Subcutaneous adipose tissue (tissue), 4 donors: ENCODE data around the gene SORCS3. TPM values are rescaled to one million over a fixed set of nuclear protein-coding genes. Genes with fewer than 3 reads are reported as not detected.

Source experiments
- CTCF ChIP-seq: fragments of 450-650 bp; IDR thresholded peaks from one replicate; pipeline ENCODE4 v1.5.1; 2016; ENCODE audit warnings: low read depth, mild to moderate bottlenecking, control low read depth, antibody characterized with exemption, moderate library complexity
- total RNA-seq, 4 donors: library from RNA; depleted of rRNA; stranded (reverse); fragments of >200 nt; gene quantifications; one replicate each; pipeline ENCODE4 v1.1.0, GENCODE V29; 2016

Gene SORCS3
- total RNA-seq, 4 donors from 2014 or later = not detected

DNA sequence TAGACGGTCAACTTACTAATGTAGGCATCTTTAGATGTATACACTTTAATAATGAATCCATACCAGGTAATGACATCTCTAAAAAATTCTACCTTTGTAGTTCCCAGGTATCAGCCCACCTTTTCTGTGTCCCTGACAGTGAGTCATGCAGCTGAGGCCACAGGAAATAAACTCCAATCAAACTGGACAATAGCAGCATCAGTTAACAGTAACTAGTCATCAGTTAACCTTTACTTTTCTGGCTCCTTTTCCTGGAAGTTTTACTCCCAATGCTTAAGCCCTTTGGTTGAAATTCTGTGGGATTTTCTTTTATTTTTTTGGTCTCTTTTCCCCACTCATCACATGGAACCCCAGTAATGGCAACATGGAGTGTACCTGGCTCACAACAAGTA lies 617.6 kb downstream of the SORCS3 start:
- TF ChIP-seq CTCF = no peak

DNA sequence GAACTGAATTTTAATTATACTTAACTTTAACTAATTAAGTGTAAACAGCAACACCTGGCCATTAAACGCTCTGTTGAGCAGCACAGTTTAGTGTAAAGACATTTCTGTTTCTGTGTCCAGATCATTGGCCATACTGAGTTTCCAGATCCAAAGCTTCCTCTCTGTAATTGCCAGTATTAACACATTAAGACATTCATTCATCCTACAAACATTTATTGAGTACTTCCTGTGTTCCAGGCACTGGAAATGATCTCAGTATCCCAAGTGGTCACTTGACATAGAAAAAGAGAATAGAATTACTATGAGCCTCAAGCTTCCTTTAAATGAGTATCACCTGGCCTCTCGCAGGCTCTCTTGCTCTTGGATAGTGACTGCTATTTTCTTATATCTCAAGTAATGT lies 618.1 kb downstream of the SORCS3 start:
- TF ChIP-seq CTCF = no peak

DNA sequence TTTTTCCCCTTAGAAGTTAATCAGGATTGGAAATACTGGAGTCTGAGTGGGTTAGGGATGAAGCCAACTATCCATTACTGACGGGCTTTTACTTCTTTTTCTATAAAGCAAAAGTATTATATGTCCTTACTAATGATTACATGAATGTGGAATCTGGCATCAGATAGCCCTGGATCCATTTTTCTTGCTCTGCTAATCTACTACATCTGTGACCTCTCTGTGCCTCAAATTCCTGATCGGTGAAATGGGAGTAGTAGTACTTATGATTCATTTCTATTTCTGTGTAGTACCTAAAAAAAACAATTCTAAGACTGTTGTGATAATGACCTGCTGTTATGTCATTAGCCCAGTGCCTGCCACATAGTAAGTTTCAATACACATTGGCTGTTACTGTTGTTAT lies 621.6 kb downstream of the SORCS3 start:
- TF ChIP-seq CTCF = no peak

- no peak for TF ChIP-seq CTCF
Observed at GRCh38 chr10:105266966-105267539, 626.0 kb downstream of the SORCS3 start.

DNA sequence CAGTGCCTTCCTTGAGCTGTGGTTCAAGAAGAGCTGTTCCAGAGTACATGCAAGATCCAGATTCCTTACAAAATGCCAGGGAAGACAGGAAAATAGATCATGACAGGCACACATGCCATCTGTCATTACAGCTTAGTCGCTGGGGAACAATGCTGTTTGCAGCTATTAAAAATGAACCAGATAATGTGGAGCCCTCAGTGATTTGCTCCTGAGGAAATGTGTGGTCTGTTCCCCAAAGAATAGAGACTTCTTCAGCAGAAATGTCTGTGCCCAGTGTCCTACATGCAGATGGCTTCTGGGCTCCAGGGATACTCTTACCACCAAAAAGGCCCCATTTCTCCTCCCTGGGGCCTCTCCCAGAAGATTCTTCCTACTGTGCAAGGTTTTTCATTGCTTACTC lies 627.9 kb downstream of the SORCS3 start:
- no peak for TF ChIP-seq CTCF

- no peak for TF ChIP-seq CTCF
Observed at GRCh38 chr10:105269689-105270088, 628.6 kb downstream of the SORCS3 start.

- TF ChIP-seq CTCF = no peak
Observed at GRCh38 chr10:105274556-105275070, 633.5 kb downstream of the SORCS3 start.
